Measurements from ENCODE around the gene KRT2. TPM values are rescaled to one million over a fixed set of nuclear protein-coding genes. Genes with fewer than 3 reads are reported as not detected.

Gene KRT2
- polyA plus RNA-seq, 2 of the 4 experiments (the other 2 are of a cell fraction) = 0.09 TPM; not detected in 1

DNA sequence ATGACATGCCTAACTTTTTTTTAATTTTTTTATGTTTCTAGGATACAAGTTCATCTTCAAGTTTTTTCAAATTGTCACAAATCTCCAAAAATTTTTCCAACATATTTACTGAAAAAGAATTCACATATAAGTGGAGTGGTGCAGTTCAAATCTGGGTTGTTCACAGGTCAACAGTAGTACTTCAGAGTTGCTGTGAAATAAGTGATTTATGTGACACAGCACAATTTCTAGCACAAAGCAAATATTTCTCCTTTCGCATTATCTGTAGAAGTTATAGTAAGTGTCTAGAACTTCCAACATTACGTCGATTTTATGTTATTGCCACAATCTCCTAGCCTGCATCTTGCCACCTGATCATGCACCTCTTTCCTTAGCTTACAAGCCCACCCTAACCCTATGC is 9.7 kb upstream of the KRT2 start:
- CTCF ChIA-PET = no interaction called here
- TF ChIP-seq, protein P1, sequence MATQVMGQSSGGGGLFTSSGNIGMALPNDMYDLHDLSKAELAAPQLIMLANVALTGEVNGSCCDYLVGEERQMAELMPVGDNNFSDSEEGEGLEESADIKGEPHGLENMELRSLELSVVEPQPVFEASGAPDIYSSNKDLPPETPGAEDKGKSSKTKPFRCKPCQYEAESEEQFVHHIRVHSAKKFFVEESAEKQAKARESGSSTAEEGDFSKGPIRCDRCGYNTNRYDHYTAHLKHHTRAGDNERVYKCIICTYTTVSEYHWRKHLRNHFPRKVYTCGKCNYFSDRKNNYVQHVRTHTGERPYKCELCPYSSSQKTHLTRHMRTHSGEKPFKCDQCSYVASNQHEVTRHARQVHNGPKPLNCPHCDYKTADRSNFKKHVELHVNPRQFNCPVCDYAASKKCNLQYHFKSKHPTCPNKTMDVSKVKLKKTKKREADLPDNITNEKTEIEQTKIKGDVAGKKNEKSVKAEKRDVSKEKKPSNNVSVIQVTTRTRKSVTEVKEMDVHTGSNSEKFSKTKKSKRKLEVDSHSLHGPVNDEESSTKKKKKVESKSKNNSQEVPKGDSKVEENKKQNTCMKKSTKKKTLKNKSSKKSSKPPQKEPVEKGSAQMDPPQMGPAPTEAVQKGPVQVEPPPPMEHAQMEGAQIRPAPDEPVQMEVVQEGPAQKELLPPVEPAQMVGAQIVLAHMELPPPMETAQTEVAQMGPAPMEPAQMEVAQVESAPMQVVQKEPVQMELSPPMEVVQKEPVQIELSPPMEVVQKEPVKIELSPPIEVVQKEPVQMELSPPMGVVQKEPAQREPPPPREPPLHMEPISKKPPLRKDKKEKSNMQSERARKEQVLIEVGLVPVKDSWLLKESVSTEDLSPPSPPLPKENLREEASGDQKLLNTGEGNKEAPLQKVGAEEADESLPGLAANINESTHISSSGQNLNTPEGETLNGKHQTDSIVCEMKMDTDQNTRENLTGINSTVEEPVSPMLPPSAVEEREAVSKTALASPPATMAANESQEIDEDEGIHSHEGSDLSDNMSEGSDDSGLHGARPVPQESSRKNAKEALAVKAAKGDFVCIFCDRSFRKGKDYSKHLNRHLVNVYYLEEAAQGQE (IDR thresholded peaks at IDR 0.05) = no peak
- ATAC-seq = no peak
- H3K4me2 ChIP-seq = no peak overlapping the region
- WGBS (ENCODE audit: missing lambda C conversion rate) = 93% methylated on average over 3 of the region's 3 CpGs
- POLR2A ChIA-PET = no interaction called here
- H3K4me1 ChIP-seq = no peaks in the 10 kb centered on the region
- no peak for FAIRE-seq
- H3K9me3 ChIP-seq = no peaks in the 10 kb centered on the region
- no peak overlapping the region for H3K27ac ChIP-seq
- no peak overlapping the region for H3K4me3 ChIP-seq
- no peak for DNase-seq (ENCODE audit: low read depth in 1 of 2, low spot score in 1 of 2)

DNA sequence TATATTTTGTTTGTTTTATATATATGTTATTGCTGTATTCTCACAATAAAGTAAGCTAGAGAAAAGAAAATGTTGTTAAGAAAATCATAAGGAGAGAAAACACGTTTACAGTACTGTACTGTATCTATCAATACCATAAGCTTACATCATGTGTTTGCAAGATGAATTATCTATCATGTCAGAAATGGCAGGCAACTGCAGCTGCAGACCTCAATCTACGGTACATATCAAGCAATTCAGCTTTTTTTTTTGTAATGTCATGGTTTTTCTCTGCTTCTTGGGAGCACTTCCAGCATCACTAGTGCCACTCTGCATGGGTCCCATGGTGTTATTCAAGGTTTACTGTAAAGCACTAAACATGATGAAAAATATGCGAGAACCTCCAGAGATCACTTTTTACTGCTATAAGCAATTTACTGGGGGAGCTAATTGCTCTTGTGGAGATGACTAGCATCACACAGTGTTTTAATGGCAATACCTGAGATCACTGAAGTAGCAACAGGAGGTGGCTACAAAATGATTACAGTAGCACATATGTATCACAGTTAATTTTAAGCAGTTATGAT is 9.0 kb upstream of the KRT2 start:
- no peak overlapping the region for H3K27ac ChIP-seq
- H3K9me3 ChIP-seq = no peaks in the 10 kb centered on the region
- no peaks in the 10 kb centered on the region for H3K4me1 ChIP-seq
- no peak for DNase-seq (ENCODE audit: low read depth in 1 of 2, low spot score in 1 of 2)
- no peak overlapping the region for H3K4me3 ChIP-seq
- no peak for FAIRE-seq
- H3K4me2 ChIP-seq = no peak overlapping the region
- ChIA-PET POLR2A (no interaction called here), CTCF (interaction anchor here (0.7 to 1.1 kb wide), 2 partner anchors 255 to 517 kb away, joined by 3 read pairs; no protein-coding TSS in a partner anchor)
- 63% methylated on average over 3 of the region's 3 CpGs for WGBS (ENCODE audit: missing lambda C conversion rate)
- TF ChIP-seq, protein P2, sequence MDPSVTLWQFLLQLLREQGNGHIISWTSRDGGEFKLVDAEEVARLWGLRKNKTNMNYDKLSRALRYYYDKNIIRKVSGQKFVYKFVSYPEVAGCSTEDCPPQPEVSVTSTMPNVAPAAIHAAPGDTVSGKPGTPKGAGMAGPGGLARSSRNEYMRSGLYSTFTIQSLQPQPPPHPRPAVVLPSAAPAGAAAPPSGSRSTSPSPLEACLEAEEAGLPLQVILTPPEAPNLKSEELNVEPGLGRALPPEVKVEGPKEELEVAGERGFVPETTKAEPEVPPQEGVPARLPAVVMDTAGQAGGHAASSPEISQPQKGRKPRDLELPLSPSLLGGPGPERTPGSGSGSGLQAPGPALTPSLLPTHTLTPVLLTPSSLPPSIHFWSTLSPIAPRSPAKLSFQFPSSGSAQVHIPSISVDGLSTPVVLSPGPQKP (IDR thresholded peaks at IDR 0.05; ENCODE audit: low read depth, low read length) = no peak
- no peak for TF ChIP-seq TFCP2L1 (CRISPR knock-in tag; IDR thresholded peaks at IDR 0.05)
- TF ChIP-seq, protein P3, sequence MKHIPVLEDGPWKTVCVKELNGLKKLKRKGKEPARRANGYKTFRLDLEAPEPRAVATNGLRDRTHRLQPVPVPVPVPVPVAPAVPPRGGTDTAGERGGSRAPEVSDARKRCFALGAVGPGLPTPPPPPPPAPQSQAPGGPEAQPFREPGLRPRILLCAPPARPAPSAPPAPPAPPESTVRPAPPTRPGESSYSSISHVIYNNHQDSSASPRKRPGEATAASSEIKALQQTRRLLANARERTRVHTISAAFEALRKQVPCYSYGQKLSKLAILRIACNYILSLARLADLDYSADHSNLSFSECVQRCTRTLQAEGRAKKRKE (CRISPR knock-in tag; IDR thresholded peaks at IDR 0.05; ENCODE audit: low read depth) = no peak
- TF ChIP-seq RFX5 (IDR thresholded peaks at IDR 0.05) = no peak
- TF ChIP-seq HEYL (CRISPR knock-in tag; IDR thresholded peaks at IDR 0.05) = no peak
- no peak for ATAC-seq

DNA sequence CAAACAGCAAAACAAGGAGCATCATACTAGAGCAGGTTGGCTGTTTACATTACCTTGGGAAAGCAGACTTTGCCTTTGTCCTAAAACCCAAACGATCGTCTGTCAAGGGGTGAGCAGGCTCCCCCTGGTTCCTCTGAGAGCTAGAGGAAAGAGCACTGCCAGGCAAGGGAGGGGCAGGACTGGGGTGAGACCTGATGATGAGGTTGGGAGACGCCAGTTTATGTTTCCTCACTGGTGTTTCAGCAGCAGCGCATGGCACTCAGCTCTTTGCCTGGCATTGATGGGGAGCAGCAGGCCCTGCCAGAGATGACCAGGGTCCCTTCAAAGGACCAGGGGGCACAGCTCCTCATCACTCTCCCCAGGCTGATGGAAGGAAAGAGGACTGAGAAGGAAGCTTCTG is 7.9 kb upstream of the KRT2 start:
- no peak for TF ChIP-seq GATA3 (IDR thresholded peaks at IDR 0.05; ENCODE audit: borderline replicate concordance)
- TF ChIP-seq HOXA7 (CRISPR knock-in tag; IDR thresholded peaks at IDR 0.05) = no peak
- no peak for TF ChIP-seq HDAC2 (IDR thresholded peaks at IDR 0.05)
- TF ChIP-seq, protein P4, sequence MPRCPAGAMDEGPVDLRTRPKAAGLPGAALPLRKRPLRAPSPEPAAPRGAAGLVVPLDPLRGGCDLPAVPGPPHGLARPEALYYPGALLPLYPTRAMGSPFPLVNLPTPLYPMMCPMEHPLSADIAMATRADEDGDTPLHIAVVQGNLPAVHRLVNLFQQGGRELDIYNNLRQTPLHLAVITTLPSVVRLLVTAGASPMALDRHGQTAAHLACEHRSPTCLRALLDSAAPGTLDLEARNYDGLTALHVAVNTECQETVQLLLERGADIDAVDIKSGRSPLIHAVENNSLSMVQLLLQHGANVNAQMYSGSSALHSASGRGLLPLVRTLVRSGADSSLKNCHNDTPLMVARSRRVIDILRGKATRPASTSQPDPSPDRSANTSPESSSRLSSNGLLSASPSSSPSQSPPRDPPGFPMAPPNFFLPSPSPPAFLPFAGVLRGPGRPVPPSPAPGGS (IDR thresholded peaks at IDR 0.05) = no peak
- TF ChIP-seq MAFK (IDR thresholded peaks at IDR 0.05; ENCODE audit: partially characterized antibody) = no peak
- ATAC-seq (no peak), DNase-seq (ENCODE audit: low read depth in 1 of 2, low spot score in 1 of 2) (no peak), FAIRE-seq (no peak)
- Histone ChIP-seq H3K4me1 (no peaks in the 10 kb centered on the region), H3K4me3 (no peak overlapping the region), H3K9me3 (no peaks in the 10 kb centered on the region), H3K4me2 (no peak overlapping the region), H3K27ac (no peak overlapping the region)
- CTCF ChIA-PET = interaction anchor here (0.8 to 1.1 kb wide), 3 partner anchors 206 to 516 kb away, joined by 3 to 4 read pairs (median 3); no protein-coding TSS in a partner anchor
- WGBS (ENCODE audit: missing lambda C conversion rate) = 82% methylated on average over 4 of the region's 4 CpGs
- POLR2A ChIA-PET = no interaction called here

DNA sequence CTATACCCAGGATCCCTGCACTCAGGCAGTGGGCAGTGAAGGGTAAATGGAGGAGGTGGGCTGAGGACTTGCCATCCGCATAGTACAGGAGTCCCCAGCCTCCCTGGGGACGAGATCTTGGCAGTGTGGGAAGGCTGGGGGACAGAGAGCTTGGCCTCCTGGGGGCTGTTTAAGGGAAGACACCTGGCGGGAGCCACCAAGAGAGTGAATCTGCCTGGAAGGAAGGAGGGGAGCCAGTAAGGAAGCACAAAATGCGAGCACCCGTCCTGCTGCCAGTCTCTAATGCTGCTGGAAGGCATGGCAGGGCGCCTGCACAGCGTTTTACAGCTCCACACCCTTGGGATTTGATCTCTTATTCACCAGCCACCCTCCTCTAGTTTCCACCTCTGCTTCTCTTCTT is 7.4 kb upstream of the KRT2 start:
- DNase-seq (ENCODE audit: low read depth in 1 of 2, low spot score in 1 of 2) (peak in 1 of 2 experiments; percentile 19), ATAC-seq (peak in 1 of 2 experiments; percentile 35; a peak in 2 of 6 replicates), FAIRE-seq (no peak)
- H3K4me1 ChIP-seq = no peaks in the 10 kb centered on the region
- H3K9me3 ChIP-seq = no peaks in the 10 kb centered on the region
- TF ChIP-seq ZC3H11A (IDR thresholded peaks at IDR 0.05) = no peak
- TF ChIP-seq HOXA7 (CRISPR knock-in tag; IDR thresholded peaks at IDR 0.05) = no peak
- no peak for TF ChIP-seq BHLHE40 (IDR thresholded peaks at IDR 0.05; ENCODE audit: low read depth, low read length)
- TF ChIP-seq, protein P5, sequence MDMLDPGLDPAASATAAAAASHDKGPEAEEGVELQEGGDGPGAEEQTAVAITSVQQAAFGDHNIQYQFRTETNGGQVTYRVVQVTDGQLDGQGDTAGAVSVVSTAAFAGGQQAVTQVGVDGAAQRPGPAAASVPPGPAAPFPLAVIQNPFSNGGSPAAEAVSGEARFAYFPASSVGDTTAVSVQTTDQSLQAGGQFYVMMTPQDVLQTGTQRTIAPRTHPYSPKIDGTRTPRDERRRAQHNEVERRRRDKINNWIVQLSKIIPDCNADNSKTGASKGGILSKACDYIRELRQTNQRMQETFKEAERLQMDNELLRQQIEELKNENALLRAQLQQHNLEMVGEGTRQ (IDR thresholded peaks at IDR 0.05) = no peak
- TF ChIP-seq RAD21 (conservative IDR thresholded peaks at IDR 0.05 in 1 of 2, IDR thresholded peaks at IDR 0.05 in 1 of 2) = no peak
- TF ChIP-seq RFX5 (IDR thresholded peaks at IDR 0.05) = no peak
- TF ChIP-seq, protein P6, sequence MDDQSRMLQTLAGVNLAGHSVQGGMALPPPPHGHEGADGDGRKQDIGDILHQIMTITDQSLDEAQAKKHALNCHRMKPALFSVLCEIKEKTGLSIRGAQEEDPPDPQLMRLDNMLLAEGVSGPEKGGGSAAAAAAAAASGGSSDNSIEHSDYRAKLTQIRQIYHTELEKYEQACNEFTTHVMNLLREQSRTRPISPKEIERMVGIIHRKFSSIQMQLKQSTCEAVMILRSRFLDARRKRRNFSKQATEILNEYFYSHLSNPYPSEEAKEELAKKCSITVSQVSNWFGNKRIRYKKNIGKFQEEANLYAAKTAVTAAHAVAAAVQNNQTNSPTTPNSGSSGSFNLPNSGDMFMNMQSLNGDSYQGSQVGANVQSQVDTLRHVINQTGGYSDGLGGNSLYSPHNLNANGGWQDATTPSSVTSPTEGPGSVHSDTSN (IDR thresholded peaks at IDR 0.05) = no peak
- no peak for TF ChIP-seq TFCP2L1 (CRISPR knock-in tag; IDR thresholded peaks at IDR 0.05)
- no peak for TF ChIP-seq RCOR1 (IDR thresholded peaks at IDR 0.05; ENCODE audit: low read depth, low read length)
- no peak for TF ChIP-seq GATA3 (IDR thresholded peaks at IDR 0.05; ENCODE audit: borderline replicate concordance)
- no peak for TF ChIP-seq EHMT2 (IDR thresholded peaks at IDR 0.05; ENCODE audit: low read depth)
- no peak for TF ChIP-seq ESRRA (IDR thresholded peaks at IDR 0.05; ENCODE audit: borderline replicate concordance, low read length)
- no peak overlapping the region for H3K27ac ChIP-seq
- WGBS (ENCODE audit: missing lambda C conversion rate) = 49% methylated on average over 7 of the region's 7 CpGs
- POLR2A ChIA-PET = no interaction called here
- H3K4me3 ChIP-seq = no peak overlapping the region
- CTCF ChIA-PET = interaction anchor here (0.8 kb wide), 2 partner anchors 206 to 211 kb away, joined by 3 to 4 read pairs; no protein-coding TSS in a partner anchor
- H3K4me2 ChIP-seq = no peak overlapping the region
